Measurements from ENCODE around the gene SF3A1.

The SF3A1 gene

GRCh38 chr22:30370641-30371230, 14.0 kb upstream of the SF3A1 start:
- H3K27me3 ChIP-seq (ENCODE audit: low read depth, low read length): no peaks in the 10 kb centered on the region
- no peaks in the 10 kb centered on the region for H3K9me3 ChIP-seq (ENCODE audit: insufficient read depth, low read length)
- H4K20me1 ChIP-seq (ENCODE audit: insufficient read depth, low read length): no peaks in the 10 kb centered on the region
- TF ChIP-seq CTCF (IDR thresholded peaks at IDR 0.05; ENCODE audit: low read depth, low read length) (no peak), EZH2phosphoT487 (IDR thresholded peaks at IDR 0.05; ENCODE audit: low read depth) (no peak)
- no peak overlapping the region for H3K27ac ChIP-seq (ENCODE audit: low read length)
- H3K4me1 ChIP-seq (ENCODE audit: low read length): no peaks in the 10 kb centered on the region
- no peaks in the 10 kb centered on the region for H3K36me3 ChIP-seq (replicated peaks; ENCODE audit: low read depth, low read length)
- no peak overlapping the region for H3K9ac ChIP-seq (ENCODE audit: low read length)
- no peak overlapping the region for H3K4me2 ChIP-seq (ENCODE audit: low read length)
- H3K79me2 ChIP-seq (ENCODE audit: low read length): no peaks in the 10 kb centered on the region
- H2AFZ ChIP-seq (ENCODE audit: low read depth, low read length): no peak overlapping the region
- no peak overlapping the region for H3K4me3 ChIP-seq (ENCODE audit: low read length)

- Histone ChIP-seq H3K9ac (ENCODE audit: low read length) (no peak overlapping the region), H3K4me2 (ENCODE audit: low read length) (no peak overlapping the region), H3K79me2 (ENCODE audit: low read length) (no peaks in the 10 kb centered on the region), H2AFZ (ENCODE audit: low read depth, low read length) (no peak overlapping the region), H3K27me3 (ENCODE audit: low read depth, low read length) (no peaks in the 10 kb centered on the region), H3K27ac (ENCODE audit: low read length) (no peak overlapping the region), H3K9me3 (ENCODE audit: insufficient read depth, low read length) (no peaks in the 10 kb centered on the region), H3K4me1 (ENCODE audit: low read length) (no peaks in the 10 kb centered on the region), H3K4me3 (ENCODE audit: low read length) (no peak overlapping the region), H3K36me3 (replicated peaks; ENCODE audit: low read depth, low read length) (no peaks in the 10 kb centered on the region), H4K20me1 (ENCODE audit: insufficient read depth, low read length) (no peaks in the 10 kb centered on the region)
- TF ChIP-seq EZH2phosphoT487 (IDR thresholded peaks at IDR 0.05; ENCODE audit: low read depth): no peak
- TF ChIP-seq CTCF (IDR thresholded peaks at IDR 0.05; ENCODE audit: low read depth, low read length): no peak
Measured at GRCh38 chr22:30368420-30368819, 11.7 kb upstream of the SF3A1 start.

GRCh38 chr22:30365891-30366290, 9.2 kb upstream of the SF3A1 start:
- H4K20me1 ChIP-seq (ENCODE audit: insufficient read depth, low read length): no peaks in the 10 kb centered on the region
- no peak overlapping the region for H3K4me2 ChIP-seq (ENCODE audit: low read length)
- H3K4me1 ChIP-seq (ENCODE audit: low read length): no peaks in the 10 kb centered on the region
- H3K27me3 ChIP-seq (ENCODE audit: low read depth, low read length): no peaks in the 10 kb centered on the region
- no peaks in the 10 kb centered on the region for H3K36me3 ChIP-seq (replicated peaks; ENCODE audit: low read depth, low read length)
- H3K4me3 ChIP-seq (ENCODE audit: low read length): no peak overlapping the region
- no peak overlapping the region for H3K9ac ChIP-seq (ENCODE audit: low read length)
- no peaks in the 10 kb centered on the region for H3K79me2 ChIP-seq (ENCODE audit: low read length)
- TF ChIP-seq CTCF (IDR thresholded peaks at IDR 0.05; ENCODE audit: low read depth, low read length) (no peak), EZH2phosphoT487 (IDR thresholded peaks at IDR 0.05; ENCODE audit: low read depth) (no peak)
- H2AFZ ChIP-seq (ENCODE audit: low read depth, low read length): no peak overlapping the region
- no peak overlapping the region for H3K27ac ChIP-seq (ENCODE audit: low read length)
- no peaks in the 10 kb centered on the region for H3K9me3 ChIP-seq (ENCODE audit: insufficient read depth, low read length)

GRCh38 chr22:30362651-30363281, 6.1 kb upstream of the SF3A1 start:
- no peak overlapping the region for H3K4me3 ChIP-seq (ENCODE audit: low read length)
- no peaks in the 10 kb centered on the region for H3K79me2 ChIP-seq (ENCODE audit: low read length)
- no peaks in the 10 kb centered on the region for H3K9me3 ChIP-seq (ENCODE audit: insufficient read depth, low read length)
- no peak overlapping the region for H2AFZ ChIP-seq (ENCODE audit: low read depth, low read length)
- no peaks in the 10 kb centered on the region for H3K36me3 ChIP-seq (replicated peaks; ENCODE audit: low read depth, low read length)
- H3K4me2 ChIP-seq (ENCODE audit: low read length): no peak overlapping the region
- TF ChIP-seq CTCF (IDR thresholded peaks at IDR 0.05; ENCODE audit: low read depth, low read length) (no peak), EZH2phosphoT487 (IDR thresholded peaks at IDR 0.05; ENCODE audit: low read depth) (no peak)
- no peak overlapping the region for H3K9ac ChIP-seq (ENCODE audit: low read length)
- no peaks in the 10 kb centered on the region for H4K20me1 ChIP-seq (ENCODE audit: insufficient read depth, low read length)
- H3K27ac ChIP-seq (ENCODE audit: low read length): no peak overlapping the region
- H3K27me3 ChIP-seq (ENCODE audit: low read depth, low read length): no peaks in the 10 kb centered on the region
- H3K4me1 ChIP-seq (ENCODE audit: low read length): no peaks in the 10 kb centered on the region

Data from OCI-LY3 (cell line).